HEK293T (cell line): ENCODE measurements around the gene RAE1.

Source experiments
- CTCF ChIA-PET: fragments of 350-600 bp; formaldehyde crosslinking; extraction: SDS; loops from one replicate; lab custom pipeline; 2021; ENCODE audit warnings: antibody characterized with exemption, inconsistent platforms; lab: Yijun Ruan, JAX
- POLR2A ChIA-PET: fragments of 350-600 bp; formaldehyde crosslinking; extraction: SDS; loops from one replicate; lab custom pipeline; 2020; ENCODE audit warnings: antibody characterized with exemption, inconsistent platforms; lab: Yijun Ruan, JAX
- DNase-seq: peaks from one replicate; pipeline ENCODE4 v3.0.0; 2012; ENCODE audit warnings: mixed read lengths; ENCODE audit errors: extremely low spot score
- ARNT ChIP-seq: fragments of 450-650 bp; IDR thresholded peaks from 2 replicates; pipeline ENCODE4 v1.6.1; 2017; ENCODE audit warnings: mild to moderate bottlenecking
- BHLHE40 ChIP-seq: fragments of 450-650 bp; IDR thresholded peaks from 2 replicates; pipeline ENCODE4 v1.6.1; 2016; ENCODE audit warnings: mild to moderate bottlenecking, moderate library complexity, borderline replicate concordance
- CTBP1 ChIP-seq: fragments of 450-650 bp; IDR thresholded peaks from 2 replicates; pipeline ENCODE4 v1.6.1; 2016; ENCODE audit warnings: borderline replicate concordance
- ELF4 ChIP-seq: fragments of 450-650 bp; IDR thresholded peaks from 2 replicates; pipeline ENCODE4 v1.6.1; 2017; ENCODE audit warnings: antibody characterized with exemption
- FOXA1 ChIP-seq: fragments of 450-650 bp; IDR thresholded peaks from 2 replicates; pipeline ENCODE4 v1.6.1; 2016; ENCODE audit warnings: mild to moderate bottlenecking
- FOXK2 ChIP-seq: fragments of 450-650 bp; IDR thresholded peaks from 2 replicates; pipeline ENCODE4 v1.6.1; 2016; ENCODE audit warnings: mild to moderate bottlenecking
- FOXM1 ChIP-seq: fragments of 450-650 bp; IDR thresholded peaks from 2 replicates; pipeline ENCODE4 v1.6.1; 2017; ENCODE audit warnings: mild to moderate bottlenecking, borderline replicate concordance
- HDGF ChIP-seq: fragments of 450-650 bp; IDR thresholded peaks from 2 replicates; pipeline ENCODE4 v1.6.1; 2017; ENCODE audit warnings: antibody characterized with exemption, borderline replicate concordance
- L3MBTL2 ChIP-seq: fragments of 450-650 bp; conservative IDR thresholded peaks from 2 replicates; pipeline ENCODE4 v1.6.1; 2016; ENCODE audit warnings: mild to moderate bottlenecking
- LEF1 ChIP-seq: fragments of 450-650 bp; IDR thresholded peaks from 2 replicates; pipeline ENCODE4 v1.6.1; 2017; ENCODE audit warnings: mild to moderate bottlenecking, borderline replicate concordance
- NFRKB ChIP-seq: fragments of 450-650 bp; IDR thresholded peaks from 2 replicates; pipeline ENCODE4 v1.6.1; 2016; ENCODE audit warnings: mild to moderate bottlenecking, moderate library complexity
- SP1 ChIP-seq: fragments of 450-650 bp; IDR thresholded peaks from 2 replicates; pipeline ENCODE4 v1.6.1; 2017
- SUZ12 ChIP-seq: fragments of 450-650 bp; IDR thresholded peaks from 2 replicates; pipeline ENCODE4 v1.6.1; 2016; ENCODE audit warnings: mild to moderate bottlenecking
- TARDBP ChIP-seq: fragments of 450-650 bp; IDR thresholded peaks from 2 replicates; pipeline ENCODE4 v1.6.1; 2016
- ZNF384 ChIP-seq: fragments of 450-650 bp; IDR thresholded peaks from 2 replicates; pipeline ENCODE4 v1.6.1; 2016
- TF ChIP-seq, protein P1 (sequence below): fragments of 450-650 bp; IDR thresholded peaks from 2 replicates; pipeline ENCODE4 v1.6.1; 2016

Gene RAE1

DNA sequence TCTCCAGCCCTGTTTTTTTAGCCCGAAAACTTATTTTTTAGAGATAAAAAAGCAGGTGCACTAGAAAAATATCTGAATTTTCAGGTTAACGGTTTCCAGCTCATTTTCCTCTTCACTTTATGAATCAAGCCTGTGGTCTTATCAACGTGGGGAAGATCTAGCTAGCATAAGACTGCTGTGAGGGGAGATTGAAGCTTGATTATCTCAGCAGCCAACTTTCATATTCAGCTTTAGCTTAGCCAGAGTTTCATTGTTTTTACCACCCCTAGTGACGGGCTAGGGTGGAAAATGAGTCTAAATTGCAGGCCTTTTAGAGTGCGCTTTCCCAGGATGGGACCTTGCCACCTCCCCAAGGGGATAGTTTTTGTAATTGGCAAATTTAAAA lies 28.2 kb downstream of the RAE1 start:
- CTCF ChIA-PET, result interaction anchor here (1.0 to 1.1 kb wide), 2 partner anchors 10 to 123 kb away, joined by 3 to 5 read pairs; no protein-coding TSS in a partner anchor
- no peak for DNase-seq
- POLR2A ChIA-PET, result no interaction called here
- no peak for TF ChIP-seq SP1
- TF ChIP-seq ARNT, result no peak
- TF ChIP-seq, protein P1, sequence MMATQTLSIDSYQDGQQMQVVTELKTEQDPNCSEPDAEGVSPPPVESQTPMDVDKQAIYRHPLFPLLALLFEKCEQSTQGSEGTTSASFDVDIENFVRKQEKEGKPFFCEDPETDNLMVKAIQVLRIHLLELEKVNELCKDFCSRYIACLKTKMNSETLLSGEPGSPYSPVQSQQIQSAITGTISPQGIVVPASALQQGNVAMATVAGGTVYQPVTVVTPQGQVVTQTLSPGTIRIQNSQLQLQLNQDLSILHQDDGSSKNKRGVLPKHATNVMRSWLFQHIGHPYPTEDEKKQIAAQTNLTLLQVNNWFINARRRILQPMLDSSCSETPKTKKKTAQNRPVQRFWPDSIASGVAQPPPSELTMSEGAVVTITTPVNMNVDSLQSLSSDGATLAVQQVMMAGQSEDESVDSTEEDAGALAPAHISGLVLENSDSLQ, result no peak
- TF ChIP-seq L3MBTL2, result no peak
- TF ChIP-seq NFRKB, result no peak
- no peak for TF ChIP-seq FOXM1
- TF ChIP-seq SUZ12, result no peak
- TF ChIP-seq TARDBP, result no peak
- no peak for TF ChIP-seq HDGF
- no peak for TF ChIP-seq FOXA1
- no peak for TF ChIP-seq FOXK2
- no peak for TF ChIP-seq CTBP1
- TF ChIP-seq ELF4, result no peak
- TF ChIP-seq BHLHE40, result no peak

DNA sequence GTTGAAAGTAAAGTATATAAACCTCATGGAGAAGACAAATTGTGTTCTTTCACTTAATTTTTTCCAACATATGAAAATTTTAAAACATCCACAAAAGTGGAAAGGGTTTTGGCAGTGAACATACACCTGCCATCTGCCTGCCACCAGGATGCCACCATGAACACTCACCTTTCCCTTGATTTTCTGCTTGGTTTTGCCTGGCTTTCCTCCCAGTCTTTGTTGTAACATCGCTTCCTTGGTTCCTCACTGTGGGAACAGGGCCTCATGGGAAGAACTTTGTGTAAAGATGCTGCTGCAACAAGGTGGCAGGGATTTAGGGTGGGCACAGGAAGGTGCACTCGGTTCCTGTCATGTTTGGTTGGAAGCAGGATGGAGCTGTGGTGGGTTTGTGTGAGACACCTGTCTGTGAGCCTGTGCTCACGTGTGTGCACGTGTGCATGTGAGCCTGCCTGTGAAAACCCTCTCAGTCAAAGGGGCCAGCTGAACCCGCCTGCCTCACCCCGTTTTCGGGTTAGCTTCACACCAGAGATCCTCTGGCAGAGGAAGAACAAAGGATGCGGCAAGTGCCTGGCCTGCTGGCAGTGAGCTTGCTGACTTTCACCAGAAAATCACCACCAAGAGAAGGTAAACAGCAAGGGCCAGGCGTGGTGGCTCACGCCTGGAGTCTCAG lies 29.2 kb downstream of the RAE1 start:
- CTCF ChIA-PET, result interaction anchor here (1.0 to 1.1 kb wide), 3 partner anchors 9 to 122 kb away, joined by 3 to 5 read pairs (median 3); no protein-coding TSS in a partner anchor
- TF ChIP-seq SUZ12, result no peak
- no peak for TF ChIP-seq ELF4
- no peak for TF ChIP-seq FOXK2
- TF ChIP-seq TARDBP, result no peak
- no peak for TF ChIP-seq BHLHE40
- no peak for TF ChIP-seq L3MBTL2
- no peak for TF ChIP-seq NFRKB
- TF ChIP-seq FOXA1, result no peak
- POLR2A ChIA-PET, result interaction anchor here (1.2 kb wide), 1 partner anchor 11 kb away, joined by 3 read pairs; the partner anchor contains the start of gene RBM38
- no peak for DNase-seq

DNA sequence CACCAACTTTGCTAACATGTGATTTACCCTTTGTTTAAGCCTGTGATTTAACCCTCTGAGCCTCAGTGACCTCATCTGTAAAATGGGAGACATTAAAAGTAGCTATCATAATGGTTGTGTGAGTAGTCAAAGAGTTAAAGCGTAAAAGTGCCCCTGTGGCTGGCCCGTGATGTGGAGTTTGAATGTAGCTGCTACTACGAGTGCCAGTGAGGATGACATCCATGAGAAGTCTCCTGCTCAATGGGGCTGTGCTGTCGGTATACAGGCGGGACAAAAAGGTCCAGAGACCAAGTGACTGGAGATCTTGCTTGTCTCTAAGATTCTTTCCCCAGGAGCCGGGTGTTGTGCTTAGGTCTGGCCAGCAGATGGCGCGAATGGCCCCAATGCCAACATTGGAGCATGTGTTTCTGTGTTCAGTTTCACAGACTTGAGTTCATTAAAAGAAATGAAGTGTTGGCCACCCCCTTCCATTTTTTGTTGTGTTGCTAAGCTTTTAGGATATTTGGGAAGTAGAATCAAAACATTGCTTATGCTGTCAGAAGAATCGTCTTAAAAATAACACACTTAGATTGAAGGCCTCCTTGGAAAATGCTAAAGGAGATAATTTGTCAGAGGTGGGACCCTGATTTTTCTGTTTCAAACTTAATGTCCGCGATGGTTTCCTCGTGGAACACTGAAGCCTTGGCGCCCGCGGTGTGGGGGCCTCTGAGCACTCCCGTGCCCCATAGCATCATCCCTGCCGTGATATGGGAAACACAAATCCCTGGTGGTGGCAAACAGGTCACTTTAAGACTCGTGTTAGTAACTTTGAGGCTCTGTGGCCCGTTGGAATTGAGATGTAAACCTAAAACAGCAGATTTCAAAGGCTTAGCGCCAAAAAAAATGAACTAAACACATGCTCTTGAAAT lies 30.8 kb downstream of the RAE1 start:
- ChIA-PET CTCF (interaction anchor here (0.6 to 1.2 kb wide), 5 partner anchors 23 to 142 kb away, joined by 3 read pairs; no protein-coding TSS in a partner anchor), POLR2A (no interaction called here)
- DNase-seq, result peak; percentile 81
- TF ChIP-seq L3MBTL2 (0 out of 2 replicates have a peak, but pooled peaks have one; percentile 22), ELF4 (no peak)

DNA sequence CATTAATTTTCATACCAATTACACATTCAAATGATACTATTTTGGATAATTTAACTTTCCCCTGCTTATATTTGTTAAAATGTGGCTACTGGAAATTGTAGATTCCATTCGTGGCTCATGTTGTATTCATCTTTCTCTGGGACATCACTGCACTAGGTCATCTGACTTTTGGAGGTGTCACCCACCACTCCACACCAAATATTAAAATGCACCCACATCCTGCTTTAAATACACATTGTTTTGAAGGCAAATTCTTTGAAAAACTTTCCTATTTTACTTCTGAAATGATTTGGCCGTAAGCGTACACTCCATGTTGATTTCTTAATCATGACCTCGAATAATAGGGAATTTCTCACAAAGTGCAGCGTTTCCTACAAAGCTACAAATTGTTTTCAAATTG lies 31.5 kb downstream of the RAE1 start:
- no peak for TF ChIP-seq SP1
- no peak for TF ChIP-seq BHLHE40
- TF ChIP-seq FOXK2, result no peak
- TF ChIP-seq SUZ12, result no peak
- no peak for TF ChIP-seq TARDBP
- TF ChIP-seq CTBP1, result no peak
- ChIA-PET CTCF (interaction anchor here (0.6 kb wide), 1 partner anchor 111 kb away, joined by 3 read pairs; no protein-coding TSS in a partner anchor), POLR2A (no interaction called here)
- no peak for DNase-seq

DNA sequence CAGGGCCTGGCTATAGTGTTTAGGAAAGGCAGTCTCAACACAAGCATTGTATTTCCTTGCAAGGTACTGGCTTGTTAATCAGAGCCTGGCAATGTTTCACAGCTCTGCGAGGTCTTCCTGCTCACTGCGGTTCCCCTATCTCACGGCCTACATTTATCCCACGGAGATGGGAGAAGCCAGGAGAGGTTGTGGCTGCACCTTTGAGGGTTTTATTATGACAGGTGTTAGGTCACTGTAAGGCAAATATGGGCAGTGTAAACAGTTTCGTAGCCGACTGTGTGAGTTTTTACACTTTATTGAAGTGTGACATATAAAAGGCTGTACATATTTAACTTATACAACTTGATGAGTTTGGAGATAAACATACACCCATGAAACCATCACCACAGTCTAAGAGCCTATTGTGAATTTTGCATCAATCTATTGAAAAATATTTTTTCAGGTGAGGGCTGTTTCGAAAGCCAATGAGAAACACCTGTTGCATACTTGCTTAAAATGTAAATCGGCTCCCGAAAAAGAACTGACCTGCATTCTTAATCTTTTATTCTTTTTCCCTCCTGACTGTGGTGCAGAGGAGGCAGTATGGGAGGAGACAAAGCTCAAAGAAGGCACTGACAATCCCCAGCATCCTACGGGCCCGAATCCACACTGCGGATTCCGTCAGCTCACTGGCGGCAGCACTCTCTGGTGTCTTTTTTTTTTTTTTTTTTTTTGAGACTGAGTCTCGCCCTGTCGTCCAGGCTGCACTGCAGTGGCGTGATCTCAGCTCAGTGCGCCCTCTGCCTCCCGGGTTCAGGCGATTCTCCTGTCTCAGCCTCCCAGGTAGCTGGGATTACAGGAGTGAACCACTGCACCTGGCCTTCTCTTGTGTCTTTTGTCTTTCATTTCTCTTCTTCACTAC lies 32.6 kb downstream of the RAE1 start:
- DNase-seq, result no peak
- TF ChIP-seq ARNT, result no peak
- no peak for TF ChIP-seq CTBP1
- TF ChIP-seq FOXA1, result no peak
- TF ChIP-seq NFRKB, result no peak
- no peak for TF ChIP-seq FOXM1
- TF ChIP-seq, protein P1, result no peak
- TF ChIP-seq L3MBTL2, result no peak
- TF ChIP-seq LEF1, result no peak
- no peak for TF ChIP-seq TARDBP
- TF ChIP-seq ZNF384, result no peak
- ChIA-PET CTCF (no interaction called here), POLR2A (no interaction called here)

DNA sequence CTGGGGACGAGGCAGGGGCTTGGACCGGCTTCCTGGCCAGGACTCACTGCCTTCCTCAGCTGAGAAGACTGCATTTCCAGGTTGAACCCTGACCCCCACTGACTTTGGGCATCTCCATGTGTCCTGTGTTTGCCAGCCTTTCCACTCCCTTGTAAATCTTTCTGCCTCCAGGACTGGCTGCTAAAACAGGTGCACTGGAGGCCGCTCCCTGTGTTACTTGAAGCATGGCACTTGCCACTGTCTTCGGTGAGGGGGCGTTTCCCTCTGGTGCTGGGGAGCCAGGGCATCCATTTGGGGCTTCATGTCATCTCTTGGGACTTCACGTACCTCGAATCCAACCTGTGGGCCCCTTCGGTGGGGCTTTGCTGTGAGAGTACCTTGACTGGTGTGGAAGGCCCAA lies 33.4 kb downstream of the RAE1 start:
- ChIA-PET CTCF (no interaction called here), POLR2A (no interaction called here)
- TF ChIP-seq FOXK2, result no peak
- no peak for TF ChIP-seq ZNF384
- TF ChIP-seq BHLHE40, result no peak
- no peak for TF ChIP-seq SUZ12
- no peak for TF ChIP-seq LEF1
- no peak for TF ChIP-seq CTBP1
- no peak for TF ChIP-seq ELF4
- TF ChIP-seq ARNT, result no peak
- no peak for TF ChIP-seq NFRKB
- no peak for TF ChIP-seq HDGF
- no peak for TF ChIP-seq FOXA1
- no peak for TF ChIP-seq FOXM1
- no peak for TF ChIP-seq L3MBTL2
- no peak for DNase-seq
